SK-N-SH (cell line): Measurements from ENCODE around the gene ITCH.

ENCODE experiments used
- CHD2 ChIP-seq: fragments of 150-350 bp; IDR thresholded peaks from 2 replicates; pipeline ENCODE4 v1.6.1; 2018; ENCODE audit warnings: low read length; ENCODE audit not compliant: partially characterized antibody
- EP300 ChIP-seq, 2 experiments: IDR thresholded peaks; 2 replicates each; pipeline versions ENCODE4 v1.4.0 to v1.6.1; 2012; ENCODE audit warnings: borderline replicate concordance in 1 of 2, low read depth in 1 of 2, low read length in 1 of 2
- GABPA ChIP-seq: IDR thresholded peaks from 2 replicates; pipeline ENCODE4 v1.4.0; 2012; ENCODE audit warnings: low read depth, mild to moderate bottlenecking
- POLR2AphosphoS5 ChIP-seq: IDR thresholded peaks from 2 replicates; pipeline ENCODE4 v1.6.1; 2012; ENCODE audit warnings: low read depth, low read length
- RAD21 ChIP-seq: IDR thresholded peaks from 2 replicates; pipeline ENCODE4 v1.6.1; 2012; ENCODE audit warnings: mild to moderate bottlenecking, low read length
- TF ChIP-seq, protein P1 (sequence below): fragments of 150-350 bp; IDR thresholded peaks from 2 replicates; pipeline ENCODE4 v1.6.1; 2017; ENCODE audit warnings: antibody characterized with exemption, low read length, low read depth, borderline replicate concordance
- TF ChIP-seq, protein P2 (sequence below): fragments of 200-600 bp; sonication (generic); IDR thresholded peaks from 2 replicates; pipeline ENCODE4 v1.6.1; 2017; ENCODE audit warnings: antibody characterized with exemption, mild to moderate bottlenecking, moderate library complexity
- TF ChIP-seq, protein P3 (sequence below): IDR thresholded peaks from 2 replicates; pipeline ENCODE4; 2012

DNA sequence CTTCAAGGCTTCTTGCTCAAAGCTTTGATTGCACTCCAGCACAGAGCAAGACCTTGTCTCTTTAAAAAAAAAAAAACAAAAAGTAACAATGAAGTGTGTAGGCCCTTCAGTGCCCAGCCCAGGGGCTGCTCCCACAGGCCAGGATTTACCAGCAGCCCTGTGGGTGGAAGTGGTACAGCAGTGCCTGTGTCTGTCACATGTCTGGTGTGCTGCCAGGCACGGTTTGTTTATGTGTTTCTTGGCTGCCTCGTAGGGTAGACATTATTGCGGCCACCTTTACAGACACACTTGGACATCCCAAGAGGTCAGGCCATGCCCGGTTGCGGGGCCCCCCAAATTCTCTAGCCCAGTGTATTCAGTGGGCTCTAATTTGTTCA is 165.8 kb downstream of the ITCH start:
- TF ChIP-seq, protein P1, sequence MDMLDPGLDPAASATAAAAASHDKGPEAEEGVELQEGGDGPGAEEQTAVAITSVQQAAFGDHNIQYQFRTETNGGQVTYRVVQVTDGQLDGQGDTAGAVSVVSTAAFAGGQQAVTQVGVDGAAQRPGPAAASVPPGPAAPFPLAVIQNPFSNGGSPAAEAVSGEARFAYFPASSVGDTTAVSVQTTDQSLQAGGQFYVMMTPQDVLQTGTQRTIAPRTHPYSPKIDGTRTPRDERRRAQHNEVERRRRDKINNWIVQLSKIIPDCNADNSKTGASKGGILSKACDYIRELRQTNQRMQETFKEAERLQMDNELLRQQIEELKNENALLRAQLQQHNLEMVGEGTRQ = no peak
- TF ChIP-seq, protein P2, sequence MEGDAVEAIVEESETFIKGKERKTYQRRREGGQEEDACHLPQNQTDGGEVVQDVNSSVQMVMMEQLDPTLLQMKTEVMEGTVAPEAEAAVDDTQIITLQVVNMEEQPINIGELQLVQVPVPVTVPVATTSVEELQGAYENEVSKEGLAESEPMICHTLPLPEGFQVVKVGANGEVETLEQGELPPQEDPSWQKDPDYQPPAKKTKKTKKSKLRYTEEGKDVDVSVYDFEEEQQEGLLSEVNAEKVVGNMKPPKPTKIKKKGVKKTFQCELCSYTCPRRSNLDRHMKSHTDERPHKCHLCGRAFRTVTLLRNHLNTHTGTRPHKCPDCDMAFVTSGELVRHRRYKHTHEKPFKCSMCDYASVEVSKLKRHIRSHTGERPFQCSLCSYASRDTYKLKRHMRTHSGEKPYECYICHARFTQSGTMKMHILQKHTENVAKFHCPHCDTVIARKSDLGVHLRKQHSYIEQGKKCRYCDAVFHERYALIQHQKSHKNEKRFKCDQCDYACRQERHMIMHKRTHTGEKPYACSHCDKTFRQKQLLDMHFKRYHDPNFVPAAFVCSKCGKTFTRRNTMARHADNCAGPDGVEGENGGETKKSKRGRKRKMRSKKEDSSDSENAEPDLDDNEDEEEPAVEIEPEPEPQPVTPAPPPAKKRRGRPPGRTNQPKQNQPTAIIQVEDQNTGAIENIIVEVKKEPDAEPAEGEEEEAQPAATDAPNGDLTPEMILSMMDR = no peak
- TF ChIP-seq, protein P3, sequence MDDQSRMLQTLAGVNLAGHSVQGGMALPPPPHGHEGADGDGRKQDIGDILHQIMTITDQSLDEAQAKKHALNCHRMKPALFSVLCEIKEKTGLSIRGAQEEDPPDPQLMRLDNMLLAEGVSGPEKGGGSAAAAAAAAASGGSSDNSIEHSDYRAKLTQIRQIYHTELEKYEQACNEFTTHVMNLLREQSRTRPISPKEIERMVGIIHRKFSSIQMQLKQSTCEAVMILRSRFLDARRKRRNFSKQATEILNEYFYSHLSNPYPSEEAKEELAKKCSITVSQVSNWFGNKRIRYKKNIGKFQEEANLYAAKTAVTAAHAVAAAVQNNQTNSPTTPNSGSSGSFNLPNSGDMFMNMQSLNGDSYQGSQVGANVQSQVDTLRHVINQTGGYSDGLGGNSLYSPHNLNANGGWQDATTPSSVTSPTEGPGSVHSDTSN = no peak
- TF ChIP-seq POLR2AphosphoS5 (no peak), GABPA (no peak), RAD21 (no peak), EP300 (IDR thresholded peaks at IDR 0.05; ENCODE audit: borderline replicate concordance in 1 of 2, low read depth in 1 of 2, low read length in 1 of 2) (no peak), CHD2 (no peak)
